Fibroblast of pulmonary artery (primary cell): Measurements from ENCODE around the gene IL4I1.

Source experiments
- DNase-seq: peaks from one replicate; pipeline ENCODE4 v3.0.0-alpha.2; 2010; ENCODE audit warnings: low read depth
- H3K4me3 ChIP-seq: replicated peaks from 2 replicates; pipeline ENCODE4 v1.5.1; 2011; ENCODE audit warnings: low read depth, mild to moderate bottlenecking, control low read depth, low read length, moderate library complexity
- CTCF ChIP-seq: IDR thresholded peaks from 2 replicates; pipeline ENCODE4 v1.5.1; 2011; ENCODE audit warnings: mild to moderate bottlenecking, control low read depth, low read length, inconsistent platforms; ENCODE audit errors: missing control alignments

Gene IL4I1

GRCh38 chr19:49861107-49861506, 35.6 kb downstream of the IL4I1 start:
- no peak for DNase-seq
- no peak for TF ChIP-seq CTCF
- H3K4me3 ChIP-seq, result no peak overlapping the region

- TF ChIP-seq CTCF, result no peak
Measured at GRCh38 chr19:49860336-49861102, 36.2 kb downstream of the IL4I1 start.

GRCh38 chr19:49859682-49860335, 36.9 kb downstream of the IL4I1 start:
- no peak overlapping the region for H3K4me3 ChIP-seq
- DNase-seq, result no peak
- TF ChIP-seq CTCF, result no peak

More at GRCh38 chr19:49860336-49861102, 36.2 kb downstream of the IL4I1 start:
- no peak overlapping the region for H3K4me3 ChIP-seq
- no peak for DNase-seq

- TF ChIP-seq CTCF, result no peak
- no peak overlapping the region for H3K4me3 ChIP-seq
- no peak for DNase-seq
Measured at GRCh38 chr19:49858088-49858985, 38.4 kb downstream of the IL4I1 start.

GRCh38 chr19:49857838-49858087, 38.9 kb downstream of the IL4I1 start:
- H3K4me3 ChIP-seq, result no peak overlapping the region
- no peak for DNase-seq
- TF ChIP-seq CTCF, result no peak

GRCh38 chr19:49857061-49857837, 39.4 kb downstream of the IL4I1 start:
- no peak overlapping the region for H3K4me3 ChIP-seq
- no peak for TF ChIP-seq CTCF

More at GRCh38 chr19:49857061-49857837, 39.4 kb downstream of the IL4I1 start:
- DNase-seq, result no peak
